ENCODE data around the gene ASTN1.

Gene ASTN1

GRCh38 chr1:177024623-177025022, 139.9 kb downstream of the ASTN1 start:
- no peak for DNase-seq

DNA sequence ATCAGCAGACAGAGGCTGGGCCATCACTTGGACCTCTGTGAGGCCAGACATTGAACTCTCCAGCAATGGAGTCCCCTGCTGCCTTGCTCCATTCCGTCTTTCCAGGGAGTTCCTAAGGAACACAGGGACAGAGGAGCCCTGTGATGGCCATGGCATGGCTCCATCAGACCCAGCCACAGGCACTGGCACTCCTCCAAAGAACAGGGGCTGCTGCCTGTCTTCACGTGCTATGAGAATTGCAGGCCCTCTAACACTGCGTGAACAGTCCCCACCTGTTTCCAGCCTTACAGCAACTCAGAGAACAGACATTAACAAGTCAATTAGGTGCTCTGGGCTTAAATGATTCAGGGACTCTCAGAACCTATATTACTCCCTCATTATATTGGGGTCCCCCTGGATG, 140.8 kb downstream of the ASTN1 start:
- no peak for DNase-seq

DNA sequence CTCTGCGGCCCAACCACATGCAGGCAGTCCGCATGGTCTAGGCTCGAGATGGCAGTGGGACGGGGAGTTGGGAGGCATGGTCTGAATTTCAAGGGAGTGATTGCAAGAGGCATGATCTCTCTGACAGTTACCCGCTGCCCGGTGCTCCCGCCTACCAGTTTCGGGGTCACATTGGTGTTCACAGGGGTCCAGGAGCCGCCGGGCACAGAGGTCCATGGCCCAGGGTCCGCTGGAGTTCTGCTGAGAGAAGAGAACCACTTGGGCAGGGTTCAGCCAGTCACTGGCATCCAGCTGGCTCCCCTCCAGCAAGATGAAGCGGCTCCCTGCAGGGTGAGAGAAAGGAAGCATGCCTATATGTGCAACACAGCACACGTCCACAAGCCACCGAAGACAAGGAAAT, 141.3 kb downstream of the ASTN1 start:
- DNase-seq, result no peak

GRCh38 chr1:177021687-177022086, 142.8 kb downstream of the ASTN1 start:
- no peak for DNase-seq

GRCh38 chr1:177020851-177021589, 143.5 kb downstream of the ASTN1 start:
- no peak for DNase-seq

DNA sequence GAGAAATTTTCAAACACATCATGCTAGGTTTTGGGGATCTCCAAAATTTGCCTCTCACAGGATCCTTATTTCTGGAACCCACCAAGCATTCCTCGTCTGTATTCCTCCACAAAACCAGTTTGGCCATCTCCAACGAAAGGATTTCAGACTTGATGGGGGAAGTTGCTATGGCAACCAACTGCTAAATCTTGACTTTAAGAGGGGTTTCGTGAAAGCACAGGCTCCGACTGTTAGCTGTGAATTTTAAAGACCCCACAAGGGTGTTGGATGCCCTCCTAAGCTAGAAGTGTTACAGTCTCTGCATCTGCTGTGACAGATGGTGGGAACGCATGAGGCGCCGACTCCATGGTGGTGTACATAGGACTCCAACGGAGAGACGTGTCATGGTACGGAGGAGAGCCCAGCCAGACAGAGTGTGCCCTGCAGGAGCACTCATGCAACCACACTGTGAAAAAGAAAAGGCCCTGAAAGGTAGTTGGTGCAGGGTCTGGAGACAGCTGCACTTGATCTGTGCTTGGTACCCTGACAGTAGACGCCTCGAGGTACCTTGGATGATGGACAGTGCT, 147.1 kb downstream of the ASTN1 start:
- DNase-seq, result no peak

DNA sequence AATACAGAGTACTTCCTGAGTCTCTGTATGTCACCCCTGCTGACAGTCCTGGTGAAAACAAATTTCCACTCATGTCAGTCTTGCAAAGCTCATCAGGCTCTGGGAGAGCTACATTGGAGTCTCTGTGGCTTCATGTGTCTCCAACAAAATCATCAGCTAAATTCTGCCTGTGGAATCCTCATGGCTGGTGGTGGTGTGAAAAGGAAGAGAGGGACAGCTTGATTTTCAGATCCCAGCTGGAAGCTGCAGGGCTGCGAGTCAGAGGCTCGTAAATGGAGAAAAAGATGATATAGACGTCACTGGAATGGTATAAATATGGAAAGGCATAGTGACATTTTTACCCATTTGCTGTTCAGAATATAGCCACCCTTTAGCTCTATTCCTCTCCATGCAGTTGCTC, 150.2 kb downstream of the ASTN1 start:
- no peak for DNase-seq

- no peak for DNase-seq
Measured at GRCh38 chr1:177012342-177012925, 152.1 kb downstream of the ASTN1 start.

- DNase-seq, result no peak
Measured at GRCh38 chr1:177011508-177011907, 153.0 kb downstream of the ASTN1 start.

GRCh38 chr1:177010211-177010825, 154.2 kb downstream of the ASTN1 start:
- DNase-seq, result no peak

DNA sequence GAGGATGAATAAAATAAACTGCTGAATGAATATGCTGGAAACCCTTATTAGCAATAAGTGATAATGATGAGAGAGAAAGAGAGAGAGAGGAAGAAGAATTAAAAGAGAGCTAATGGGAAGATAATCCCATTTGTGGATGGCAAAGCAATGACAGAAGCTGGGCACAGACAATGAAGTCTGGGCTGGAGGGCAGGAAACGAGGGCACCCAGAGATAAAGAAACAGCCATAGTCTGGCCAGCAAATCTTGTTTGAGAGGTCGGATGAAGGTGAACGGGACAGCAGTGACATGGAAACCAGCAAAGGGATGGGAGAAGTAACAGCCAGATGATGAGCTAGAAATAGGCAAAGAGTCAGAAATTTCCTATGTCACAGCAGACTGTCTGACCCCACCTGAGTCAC, 155.9 kb downstream of the ASTN1 start:
- no peak for DNase-seq

DNA sequence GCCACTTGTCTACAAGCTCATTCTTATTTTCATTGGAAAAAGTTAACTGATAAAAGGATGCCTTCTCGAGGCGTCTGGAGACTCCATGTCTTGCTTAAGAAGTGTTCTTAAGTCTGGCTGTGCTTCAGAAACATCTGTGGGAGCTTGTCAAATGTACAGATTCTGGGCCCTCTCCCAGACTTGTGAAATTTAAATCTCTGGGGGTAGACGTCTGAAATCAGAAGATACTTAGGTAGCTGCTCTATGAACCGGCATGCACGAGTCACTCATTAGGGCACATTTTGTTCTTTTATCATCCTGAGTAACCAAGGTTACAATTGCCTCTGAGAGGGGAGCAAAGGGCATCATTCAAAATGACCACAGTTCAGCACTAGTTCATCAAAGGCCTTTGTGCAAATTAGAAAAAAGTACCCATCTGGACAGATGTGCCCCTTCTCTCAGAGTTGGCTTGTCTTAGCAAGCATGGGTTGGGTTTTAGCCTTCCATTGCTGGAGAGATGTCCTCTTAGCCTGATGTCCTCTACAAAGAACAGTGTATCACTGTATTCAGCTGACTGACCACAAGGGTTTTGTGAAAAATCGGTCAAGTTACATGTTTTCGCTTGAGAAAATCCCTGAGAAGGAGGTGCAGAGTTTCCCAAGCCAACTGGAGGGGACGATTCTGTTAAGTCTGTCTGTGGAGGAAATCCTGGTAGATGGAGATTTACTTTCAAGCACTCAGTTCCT, 156.9 kb downstream of the ASTN1 start:
- DNase-seq, result no peak

DNA sequence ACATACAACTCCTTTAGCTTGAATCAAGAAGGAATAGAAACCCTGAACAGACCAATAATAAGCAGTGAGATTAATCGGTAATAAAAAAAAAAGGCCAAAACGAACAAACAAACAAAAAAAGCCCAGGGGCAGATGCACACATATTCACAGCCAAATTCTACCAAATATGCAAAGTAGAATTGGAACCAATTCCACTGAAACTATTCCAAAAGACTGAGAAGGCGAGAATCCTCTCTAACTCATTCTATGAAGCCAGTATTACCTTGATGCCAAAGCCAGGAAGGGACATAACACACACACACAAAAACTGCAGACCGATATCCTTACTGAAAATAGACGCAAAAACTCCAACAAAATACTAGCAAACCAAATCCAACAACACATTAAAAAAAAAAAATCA, 161.6 kb downstream of the ASTN1 start:
- no peak for DNase-seq

DNA sequence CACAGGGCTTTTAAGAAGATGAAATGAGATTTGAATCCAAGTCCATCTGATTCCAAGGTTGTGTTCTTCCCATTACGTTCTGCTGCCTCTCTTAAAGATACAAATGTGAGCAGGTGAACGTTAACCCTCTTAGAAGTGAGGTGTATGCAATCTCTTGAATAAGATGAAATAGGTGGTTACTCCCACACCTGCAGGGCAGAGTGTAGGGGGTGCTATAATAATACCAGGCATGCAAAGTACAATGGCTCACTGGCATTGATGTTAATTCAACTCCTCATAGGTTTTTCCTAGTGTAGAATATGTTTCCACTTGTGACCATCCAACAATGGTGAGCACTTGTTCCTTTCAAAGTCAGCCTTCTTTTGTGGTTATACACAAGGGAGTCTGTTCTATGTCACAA, 163.0 kb downstream of the ASTN1 start:
- no peak for DNase-seq

DNA sequence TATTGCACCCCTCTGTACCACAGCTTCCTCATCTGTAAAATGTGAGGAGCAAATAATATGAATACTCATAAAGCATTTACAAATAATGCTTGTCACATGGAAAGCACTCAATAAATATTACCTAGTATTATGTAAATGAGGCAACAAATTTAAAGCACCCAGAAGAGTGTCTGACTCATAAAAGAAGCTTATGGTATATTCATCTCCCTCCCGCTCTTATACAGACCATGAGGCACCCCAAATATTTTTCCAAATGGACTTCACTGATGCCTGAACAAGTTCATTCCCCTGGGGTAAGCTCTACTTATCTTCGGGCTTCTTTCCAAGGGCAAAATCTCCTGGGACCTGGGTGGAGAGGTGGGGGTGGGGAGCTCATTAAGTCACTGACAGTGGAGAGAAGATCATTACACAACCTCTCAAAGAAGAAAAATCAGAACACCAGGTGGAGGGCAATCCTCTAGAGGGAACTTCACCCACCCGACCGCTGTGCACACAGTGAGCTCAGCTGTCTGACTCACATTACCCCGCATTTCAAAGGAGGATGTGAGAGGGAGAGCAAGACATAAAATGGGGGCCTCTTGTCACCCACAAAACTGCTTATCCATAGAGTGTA, 166.2 kb downstream of the ASTN1 start:
- DNase-seq, result no peak

GRCh38 chr1:176996456-176997090, 167.9 kb downstream of the ASTN1 start:
- no peak for DNase-seq

- no peak for DNase-seq
Measured at GRCh38 chr1:176994931-176995596, 169.4 kb downstream of the ASTN1 start.

- DNase-seq, result no peak
Measured at GRCh38 chr1:176993587-176993986, 170.9 kb downstream of the ASTN1 start.

DNA sequence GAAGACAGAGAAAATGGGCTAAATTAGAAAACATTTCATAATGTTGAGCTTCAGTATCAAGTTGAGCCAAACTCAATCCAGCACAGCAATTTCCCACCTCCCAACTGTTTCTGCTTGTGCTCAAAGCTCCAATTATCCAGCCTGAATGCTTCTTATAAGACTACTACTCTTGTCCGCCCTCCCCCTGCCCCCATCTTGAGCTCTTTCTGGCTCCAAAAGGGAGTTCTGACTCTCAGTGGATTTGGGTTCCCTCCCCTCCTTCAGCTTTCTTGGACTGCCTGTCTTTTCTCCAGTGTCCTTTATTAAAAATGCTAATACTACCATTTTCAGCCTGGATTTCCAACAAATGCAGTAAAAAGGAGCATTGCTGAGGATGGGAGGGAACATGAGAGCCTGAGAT, 174.8 kb downstream of the ASTN1 start:
- no peak for DNase-seq

DNA sequence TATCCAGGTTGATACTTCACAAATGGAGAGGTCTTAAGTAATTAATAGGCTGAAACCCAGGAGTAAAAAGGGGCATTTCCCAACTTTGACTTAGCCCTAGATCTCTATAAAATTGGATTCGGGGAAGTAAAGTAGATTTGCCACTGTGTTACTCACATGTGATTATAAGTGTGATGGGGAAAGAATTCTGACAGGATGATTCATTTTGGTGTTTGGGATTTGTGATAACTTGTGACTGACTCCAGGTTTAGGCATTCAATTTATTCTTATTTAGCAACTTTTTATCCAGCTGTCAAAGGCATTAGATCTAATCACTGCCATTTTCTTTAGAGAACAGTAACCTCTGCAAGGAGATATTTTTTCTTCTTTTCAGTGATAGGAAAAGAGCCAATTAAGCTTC, 175.5 kb downstream of the ASTN1 start:
- DNase-seq, result no peak

DNA sequence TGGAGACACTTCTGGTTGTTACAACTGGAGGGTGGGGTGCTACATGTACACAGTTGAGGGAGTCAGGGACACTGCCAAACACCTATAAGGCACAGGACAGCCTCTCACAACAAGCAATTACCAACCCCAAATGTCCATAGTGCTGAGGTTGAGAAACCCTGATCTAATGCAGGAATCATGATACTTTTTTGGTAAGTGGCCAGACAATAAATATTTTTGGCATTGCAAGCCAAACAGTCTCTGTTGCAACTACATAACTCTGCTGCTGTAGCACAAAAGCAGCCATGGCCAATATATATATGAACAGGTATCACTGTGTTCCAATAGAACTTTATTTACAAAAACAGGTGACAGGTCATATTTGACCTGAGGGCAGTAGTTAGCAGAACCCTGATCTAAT, 177.5 kb downstream of the ASTN1 start:
- DNase-seq, result no peak

DNA sequence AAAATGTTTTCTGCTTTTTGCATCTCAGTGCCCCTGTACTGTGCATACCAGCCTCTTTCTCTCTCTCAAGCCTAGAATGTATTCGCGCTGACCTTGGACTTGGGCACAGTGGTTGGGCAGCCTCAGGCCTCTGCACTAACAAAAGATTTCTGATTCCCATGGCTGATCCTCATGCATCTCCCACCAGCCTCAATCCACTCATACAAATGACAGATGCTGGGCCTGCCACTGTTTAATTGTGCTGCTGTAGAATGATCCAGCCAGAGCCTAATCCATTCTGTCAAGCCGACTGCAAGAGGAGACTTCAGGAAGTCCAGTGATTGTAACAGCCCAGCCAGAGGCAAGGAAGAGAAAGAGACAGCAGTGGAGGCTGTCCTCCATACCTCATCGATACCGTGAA, 180.8 kb downstream of the ASTN1 start:
- DNase-seq, result no peak
